GM12875 (cell line): Measurements from ENCODE around the gene TRPV4.

Experiments used
- H3K4me3 ChIP-seq: one replicate; pipeline ENCODE4 v1.5.1; 2011; ENCODE audit warnings: low read depth, low read length, control low read depth
- CTCF ChIP-seq: IDR thresholded peaks from 2 replicates; pipeline ENCODE4 v1.5.1; 2011; ENCODE audit warnings: low read depth, mild to moderate bottlenecking, control low read depth, inconsistent platforms, low read length, moderate library complexity, borderline replicate concordance; ENCODE audit not compliant: insufficient read depth

TRPV4 gene

GRCh38 chr12:109820816-109821381 lies 12.3 kb downstream of the TRPV4 start:
- no peak overlapping the region for H3K4me3 ChIP-seq
- no peak for TF ChIP-seq CTCF

GRCh38 chr12:109818905-109819500 lies 14.2 kb downstream of the TRPV4 start:
- no peak for TF ChIP-seq CTCF
- no peak overlapping the region for H3K4me3 ChIP-seq

GRCh38 chr12:109818253-109818652 lies 14.9 kb downstream of the TRPV4 start:
- no peak for TF ChIP-seq CTCF
- no peak overlapping the region for H3K4me3 ChIP-seq

- no peak overlapping the region for H3K4me3 ChIP-seq
- TF ChIP-seq CTCF: no peak
These were observed 15.5 kb downstream of the TRPV4 start for GRCh38 chr12:109817627-109818231.

- H3K4me3 ChIP-seq: no peak overlapping the region
- TF ChIP-seq CTCF: no peak
These were observed 16.3 kb downstream of the TRPV4 start for GRCh38 chr12:109816870-109817269.

GRCh38 chr12:109815757-109816617 lies 17.2 kb downstream of the TRPV4 start:
- no peak for TF ChIP-seq CTCF
- H3K4me3 ChIP-seq: no peak overlapping the region
